Karpas-422 (cell line): ENCODE data around the gene GPR84. TPM values are rescaled to one million over a fixed set of nuclear protein-coding genes. Genes with fewer than 3 reads are reported as not detected.

Experiments used
- DNase-seq: peaks from one replicate; pipeline ENCODE4 v3.0.0-alpha.2; 2015
- H2AFZ ChIP-seq: fragments of 200-600 bp; sonication (generic); 2 replicates; pipeline ENCODE4 v1.6.1; 2014; ENCODE audit warnings: antibody characterized with exemption, low read length, mixed read lengths
- H3K27ac ChIP-seq: fragments of 200-600 bp; sonication (generic); 2 replicates; pipeline ENCODE4 v1.5.1; 2014; ENCODE audit warnings: mild to moderate bottlenecking, low read length, moderate library complexity
- H3K27me3 ChIP-seq: fragments of 200-600 bp; sonication (generic); 2 replicates; pipeline ENCODE4 v1.6.1; 2014; ENCODE audit warnings: low read length, mixed read lengths
- H3K36me3 ChIP-seq: fragments of 200-600 bp; sonication (generic); 2 replicates; pipeline ENCODE4 v1.6.1; 2014; ENCODE audit warnings: low read length, mixed read lengths; ENCODE audit not compliant: insufficient read depth
- H3K4me1 ChIP-seq: fragments of 200-600 bp; sonication (generic); 2 replicates; pipeline ENCODE4 v1.6.1; 2014; ENCODE audit warnings: mild to moderate bottlenecking, low read length, mixed read lengths
- H3K4me2 ChIP-seq: fragments of 200-600 bp; sonication (generic); 2 replicates; pipeline ENCODE4 v1.6.1; 2014; ENCODE audit warnings: low read length, low read depth, mild to moderate bottlenecking; ENCODE audit not compliant: poor library complexity, severe bottlenecking
- H3K4me3 ChIP-seq: fragments of 200-600 bp; sonication (generic); 2 replicates; pipeline ENCODE4 v1.5.1; 2014; ENCODE audit warnings: mild to moderate bottlenecking, antibody characterized with exemption, low read length, mixed read lengths
- H3K79me2 ChIP-seq: fragments of 200-600 bp; sonication (generic); 2 replicates; pipeline ENCODE4 v1.6.1; 2014; ENCODE audit warnings: mild to moderate bottlenecking, low read length, mixed read lengths
- H3K9ac ChIP-seq: fragments of 200-600 bp; sonication (generic); 2 replicates; pipeline ENCODE4 v1.6.0; 2014; ENCODE audit warnings: low read length
- H3K9me2 ChIP-seq: fragments of 200-600 bp; sonication (generic), shearing (Covaris generic); replicated peaks from 2 replicates; pipeline ENCODE4 v1.6.0; 2014; ENCODE audit warnings: mild to moderate bottlenecking, low read length, moderate library complexity; ENCODE audit not compliant: insufficient read depth
- H3K9me3 ChIP-seq: fragments of 300-700, 200-600 bp; sonication (generic); 2 replicates; pipeline ENCODE4 v1.6.1; 2014; ENCODE audit warnings: low read length, mixed read lengths
- H4K20me1 ChIP-seq: fragments of 200-600 bp; sonication (generic); 2 replicates; pipeline ENCODE4 v1.6.1; 2014; ENCODE audit warnings: mild to moderate bottlenecking, antibody characterized with exemption, low read length, low read depth; ENCODE audit not compliant: insufficient read depth
- total RNA-seq: library from RNA; depleted of rRNA; stranded (reverse); fragments of >200 nt; shearing (Covaris generic); gene quantifications from 2 replicates; pipeline ENCODE4 v1.2.3, GENCODE V29; 2014; ENCODE audit warnings: low replicate concordance

GPR84 gene
- total RNA-seq, 1 experiment from 2014 or later = not detected

GRCh38 chr12:54374562-54375258 is 10.4 kb upstream of the GPR84 start:
- Histone ChIP-seq H3K36me3 (0 out of 2 replicates have a peak, but pooled peaks cover 3% of the 10 kb centered on the region), H3K9ac (no peak overlapping the region), H3K4me2 (no peak overlapping the region), H3K4me1 (peaks cover 18% of the 10 kb centered on the region), H3K27me3 (no peaks in the 10 kb centered on the region), H3K4me3 (no peak overlapping the region), H4K20me1 (peaks cover 14% of the 10 kb centered on the region), H2AFZ (no peak overlapping the region), H3K9me3 (no peaks in the 10 kb centered on the region), H3K27ac (no peak overlapping the region), H3K79me2 (no peaks in the 10 kb centered on the region), H3K9me2 (no peaks in the 10 kb centered on the region)
- no peak for DNase-seq

- peaks cover 20% of the 10 kb centered on the region for H3K4me1 ChIP-seq
- H2AFZ ChIP-seq = no peak overlapping the region
- no peak overlapping the region for H3K4me2 ChIP-seq
- no peak overlapping the region for H3K9ac ChIP-seq
- DNase-seq = no peak
- no peaks in the 10 kb centered on the region for H3K9me3 ChIP-seq
- H3K9me2 ChIP-seq = no peaks in the 10 kb centered on the region
- H3K27ac ChIP-seq = no peak overlapping the region
- 0 out of 2 replicates have a peak, but pooled peaks cover 3% of the 10 kb centered on the region for H3K36me3 ChIP-seq
- no peak overlapping the region for H3K4me3 ChIP-seq
- no peaks in the 10 kb centered on the region for H3K79me2 ChIP-seq
- no peaks in the 10 kb centered on the region for H3K27me3 ChIP-seq
- H4K20me1 ChIP-seq = peaks cover 14% of the 10 kb centered on the region
These were observed 9.6 kb upstream of the GPR84 start for GRCh38 chr12:54373649-54374561.

- DNase-seq = no peak
- no peak overlapping the region for H3K4me3 ChIP-seq
- no peaks in the 10 kb centered on the region for H4K20me1 ChIP-seq
- no peaks in the 10 kb centered on the region for H3K9me2 ChIP-seq
- H3K27me3 ChIP-seq = no peaks in the 10 kb centered on the region
- no peaks in the 10 kb centered on the region for H3K9me3 ChIP-seq
- no peaks in the 10 kb centered on the region for H3K36me3 ChIP-seq
- H3K27ac ChIP-seq = no peak overlapping the region
- H3K4me2 ChIP-seq = no peak overlapping the region
- H3K4me1 ChIP-seq = peaks cover 19% of the 10 kb centered on the region
- H3K9ac ChIP-seq = no peak overlapping the region
- H3K79me2 ChIP-seq = no peaks in the 10 kb centered on the region
- H2AFZ ChIP-seq = no peak overlapping the region
These were observed 8.0 kb upstream of the GPR84 start for GRCh38 chr12:54372113-54372806.

- Histone ChIP-seq H3K9ac (no peak overlapping the region), H3K27me3 (no peaks in the 10 kb centered on the region), H4K20me1 (no peaks in the 10 kb centered on the region), H3K4me2 (no peak overlapping the region), H3K27ac (no peak overlapping the region), H3K79me2 (no peaks in the 10 kb centered on the region), H3K9me3 (no peaks in the 10 kb centered on the region), H3K4me1 (peaks cover 19% of the 10 kb centered on the region), H2AFZ (no peak overlapping the region), H3K4me3 (no peak overlapping the region), H3K36me3 (no peaks in the 10 kb centered on the region), H3K9me2 (no peaks in the 10 kb centered on the region)
- no peak for DNase-seq
These were observed 7.2 kb upstream of the GPR84 start for GRCh38 chr12:54371328-54372112.

GRCh38 chr12:54370171-54370730 is 6.0 kb upstream of the GPR84 start:
- H3K9ac ChIP-seq = peak overlapping the region; percentile 42; the same call in 1 of the 2 replicates

GRCh38 chr12:54369597-54370131 is 5.4 kb upstream of the GPR84 start:
- H2AFZ ChIP-seq = no peak overlapping the region
- peak overlapping the region; percentile 46 for H3K4me2 ChIP-seq
- peak overlapping the region; percentile 42; the same call in 1 of the 2 replicates for H3K9ac ChIP-seq

More at GRCh38 chr12:54370171-54370730, 6.0 kb upstream of the GPR84 start:
- Histone ChIP-seq H3K27ac (no peak overlapping the region), H2AFZ (no peak overlapping the region), H3K36me3 (no peaks in the 10 kb centered on the region), H3K9me3 (no peaks in the 10 kb centered on the region), H3K4me1 (peaks cover 19% of the 10 kb centered on the region), H3K4me3 (peak overlapping the region; percentile 13; the same call in 1 of the 2 replicates), H3K79me2 (no peaks in the 10 kb centered on the region), H3K27me3 (no peaks in the 10 kb centered on the region), H4K20me1 (no peaks in the 10 kb centered on the region), H3K9me2 (no peaks in the 10 kb centered on the region), H3K4me2 (peak overlapping the region; percentile 46)
- peak; percentile 69 for DNase-seq

More at GRCh38 chr12:54369597-54370131, 5.4 kb upstream of the GPR84 start:
- Histone ChIP-seq H3K27ac (no peak overlapping the region), H3K79me2 (no peaks in the 10 kb centered on the region), H3K4me1 (peaks cover 19% of the 10 kb centered on the region), H3K4me3 (peak overlapping the region; percentile 13), H3K36me3 (no peaks in the 10 kb centered on the region), H3K9me3 (no peaks in the 10 kb centered on the region), H4K20me1 (no peaks in the 10 kb centered on the region), H3K9me2 (no peaks in the 10 kb centered on the region), H3K27me3 (no peaks in the 10 kb centered on the region)
- DNase-seq = no peak
